Renal cortex interstitium (tissue), 11 donors: ENCODE results near the gene DUSP18. TPM values are rescaled to one million over a fixed set of nuclear protein-coding genes. Genes with fewer than 3 reads are reported as not detected.
A peak's percentile ranks its signal among the peaks of the same experiment; 100 is the strongest.
"Not testable (repeated sequence)": the region's sequence is repeated elsewhere in the genome, so short reads cannot be mapped to it uniquely, and the experiment has no call there.

ENCODE experiments used
- DNase-seq, 11 donors: peaks; one replicate each; pipeline ENCODE4 v3.0.0-alpha.2; 2013; ENCODE audit warnings: low read depth in 9 of 11, low spot score in 4 of 11; ENCODE audit errors: extremely low read depth in 1 of 11
- polyA plus RNA-seq, 3 donors: library from polyadenylated mRNA; unstranded; fragments of 120-200 nt; gene quantifications; one replicate each; pipeline ENCODE4 v1.2.1, GENCODE V29; 2013; ENCODE audit not compliant: insufficient read length in 3 of 3

The DUSP18 gene
- polyA plus RNA-seq, 3 donors: 6.9 to 9.6 (median 7.8) TPM

GRCh38 chr22:30649430-30650007 lies 18.2 kb downstream of the DUSP18 start:
- no peak for DNase-seq

GRCh38 chr22:30648825-30649224 lies 18.9 kb downstream of the DUSP18 start:
- no peak for DNase-seq

GRCh38 chr22:30647536-30647935 lies 20.1 kb downstream of the DUSP18 start:
- no peak for DNase-seq

GRCh38 chr22:30646518-30647160 lies 21.0 kb downstream of the DUSP18 start:
- DNase-seq: no peak

GRCh38 chr22:30643055-30643875 lies 24.4 kb downstream of the DUSP18 start:
- no peak for DNase-seq

GRCh38 chr22:30640839-30641430 lies 26.7 kb downstream of the DUSP18 start:
- DNase-seq: no peak

- DNase-seq: no peak
These were observed 27.3 kb downstream of the DUSP18 start for GRCh38 chr22:30640361-30640760.

- no peak for DNase-seq
These were observed 30.0 kb downstream of the DUSP18 start for GRCh38 chr22:30637701-30638114.

- DNase-seq: peak in 1 of 11 donors; percentile 10
These were observed 31.2 kb downstream of the DUSP18 start for GRCh38 chr22:30636226-30637077.

GRCh38 chr22:30635273-30636225 lies 32.1 kb downstream of the DUSP18 start, which contains the start of gene SLC35E4:
Gene SLC35E4 (plus strand): TSS chr22:30635781. CDS start chr22:30636451, 670 bp downstream.
- peak; percentile 54 to 83 (median 77) for DNase-seq

- peak in 10 of 11 donors; percentile 41 to 72 (median 68) for DNase-seq
These were observed 33.0 kb downstream of the DUSP18 start for GRCh38 chr22:30634471-30635233.

- not testable (repeated sequence) for DNase-seq
These were observed 36.2 kb downstream of the DUSP18 start for GRCh38 chr22:30631469-30631868.

GRCh38 chr22:30628491-30628890 lies 39.2 kb downstream of the DUSP18 start:
- DNase-seq: no peak

GRCh38 chr22:30627471-30627870 lies 40.2 kb downstream of the DUSP18 start:
- no peak for DNase-seq

- DNase-seq: no peak
These were observed 41.3 kb downstream of the DUSP18 start for GRCh38 chr22:30626413-30626812.

GRCh38 chr22:30619909-30620308 lies 47.8 kb downstream of the DUSP18 start:
- DNase-seq: not testable (repeated sequence)

- DNase-seq: no peak
These were observed 49.9 kb downstream of the DUSP18 start for GRCh38 chr22:30617819-30618218.
